Immature natural killer cell (primary cell): ENCODE measurements around the gene GPX3. TPM values are rescaled to one million over a fixed set of nuclear protein-coding genes. Genes with fewer than 3 reads are reported as not detected.

Source experiments
- DNase-seq, 3 donors: peaks; one replicate each; pipeline ENCODE4 v3.0.0; 2022; ENCODE audit warnings: mixed read lengths in 1 of 3
- H3K27ac Mint-ChIP-seq, 6 donors: one replicate each; pipeline ENCODE4 v1.8.0; 2020; ENCODE audit warnings: mixed read lengths in 6 of 6, mild to moderate bottlenecking in 5 of 6, inconsistent platforms in 4 of 6, moderate library complexity in 3 of 6
- H3K27me3 Mint-ChIP-seq, 3 donors: one replicate each; pipeline ENCODE4 v1.8.0; 2020 to 2021; ENCODE audit warnings: low read depth in 3 of 3, mild to moderate bottlenecking in 3 of 3, mixed read lengths in 3 of 3, moderate library complexity in 3 of 3, inconsistent platforms in 1 of 3
- H3K36me3 Mint-ChIP-seq, 3 donors: one replicate each; pipeline ENCODE4 v1.8.0; 2020; ENCODE audit warnings: mixed read lengths in 3 of 3, inconsistent platforms in 2 of 3, mild to moderate bottlenecking in 2 of 3
- H3K4me1 Mint-ChIP-seq, 2 donors: one replicate each; pipeline ENCODE4 v1.8.0; 2020; ENCODE audit warnings: inconsistent platforms in 2 of 2, mild to moderate bottlenecking in 2 of 2, mixed read lengths in 2 of 2, moderate library complexity in 1 of 2
- H3K4me3 Mint-ChIP-seq, 5 donors: one replicate each; pipeline ENCODE4 v1.8.0; 2020; ENCODE audit warnings: mild to moderate bottlenecking in 5 of 5, mixed read lengths in 5 of 5, inconsistent platforms in 3 of 5, moderate library complexity in 3 of 5
- H3K9me3 Mint-ChIP-seq, 6 donors: one replicate each; pipeline ENCODE4 v1.8.0; 2020; ENCODE audit warnings: mild to moderate bottlenecking in 6 of 6, mixed read lengths in 6 of 6, inconsistent platforms in 4 of 6, moderate library complexity in 3 of 6
- polyA plus RNA-seq, 3 donors: library from polyadenylated mRNA; unstranded; fragments of 300-500 nt; fragmentation: Illumina TruSeq; gene quantifications; one replicate each; pipeline ENCODE4 v1.2.3, GENCODE V29; 2021

GPX3 gene
- polyA plus RNA-seq, 3 donors from 2014 or later = 0.96 TPM; not detected in 2

GRCh38 chr5:151062405-151063141, 42.2 kb downstream of the GPX3 start:
- Mint-ChIP-seq H3K36me3 (peaks cover 7 to 23% (median 18%) of the 10 kb centered on the region in 3 donors), H3K9me3 (peaks cover 0 to 1% (median 0%) of the 10 kb centered on the region in 6 donors), H3K27ac (no peak overlapping the region), H3K4me3 (no peak overlapping the region), H3K27me3 (peaks cover 6 to 22% (median 14%) of the 10 kb centered on the region in 3 donors), H3K4me1 (peaks cover 31 to 50% of the 10 kb centered on the region in 2 donors)
- no peak for DNase-seq

GRCh38 chr5:151063142-151063989, 43.0 kb downstream of the GPX3 start:
- DNase-seq = no peak
- H3K4me1 Mint-ChIP-seq = peaks cover 39 to 58% of the 10 kb centered on the region in 2 donors
- no peak overlapping the region for H3K4me3 Mint-ChIP-seq
- H3K9me3 Mint-ChIP-seq = peaks cover 0 to 1% (median 0%) of the 10 kb centered on the region in 6 donors
- H3K27me3 Mint-ChIP-seq = peaks cover 6 to 21% (median 14%) of the 10 kb centered on the region in 3 donors
- peaks cover 7 to 23% (median 18%) of the 10 kb centered on the region in 3 donors for H3K36me3 Mint-ChIP-seq
- H3K27ac Mint-ChIP-seq = peak overlapping the region in 2 of 6 donors; percentile 25 to 44

- no peak for DNase-seq
- peaks cover 3 to 6% (median 3%) of the 10 kb centered on the region in 3 donors for H3K27me3 Mint-ChIP-seq
- peaks cover 0 to 1% (median 0%) of the 10 kb centered on the region in 6 donors for H3K9me3 Mint-ChIP-seq
- peaks cover 6 to 11% (median 7%) of the 10 kb centered on the region in 3 donors for H3K36me3 Mint-ChIP-seq
- peaks cover 49 to 63% of the 10 kb centered on the region in 2 donors for H3K4me1 Mint-ChIP-seq
- no peak overlapping the region for H3K27ac Mint-ChIP-seq
- no peak overlapping the region for H3K4me3 Mint-ChIP-seq
Observed at GRCh38 chr5:151064916-151065499, 44.6 kb downstream of the GPX3 start.

- peaks cover 6 to 7% (median 7%) of the 10 kb centered on the region in 3 donors for H3K36me3 Mint-ChIP-seq
- peak overlapping the region in 5 of 6 donors; percentile 57 to 80 (median 67) for H3K27ac Mint-ChIP-seq
- peaks cover 3 to 6% (median 3%) of the 10 kb centered on the region in 3 donors for H3K27me3 Mint-ChIP-seq
- H3K9me3 Mint-ChIP-seq = peaks cover 0 to 1% (median 0%) of the 10 kb centered on the region in 6 donors
- no peak overlapping the region for H3K4me3 Mint-ChIP-seq
- peaks cover 51 to 63% of the 10 kb centered on the region in 2 donors for H3K4me1 Mint-ChIP-seq
- no peak for DNase-seq
Observed at GRCh38 chr5:151065609-151066008, 45.2 kb downstream of the GPX3 start.

GRCh38 chr5:151066920-151067319, 46.5 kb downstream of the GPX3 start:
- H3K4me1 Mint-ChIP-seq = peaks cover 60 to 76% of the 10 kb centered on the region in 2 donors
- peaks cover 1 to 3% (median 2%) of the 10 kb centered on the region in 3 donors for H3K27me3 Mint-ChIP-seq
- H3K9me3 Mint-ChIP-seq = peaks cover 0 to 1% (median 0%) of the 10 kb centered on the region in 6 donors
- peak overlapping the region in 1 of 5 donors; percentile 32 for H3K4me3 Mint-ChIP-seq
- H3K27ac Mint-ChIP-seq = peak overlapping the region in 4 of 6 donors; percentile 51 to 81 (median 56)
- DNase-seq = no peak
- H3K36me3 Mint-ChIP-seq = peaks cover under 1 to 5% (median 4%) of the 10 kb centered on the region in 3 donors

- Mint-ChIP-seq H3K9me3 (peaks cover 0 to 1% (median 0%) of the 10 kb centered on the region in 6 donors), H3K4me1 (peaks cover 65 to 84% of the 10 kb centered on the region in 2 donors), H3K4me3 (peak overlapping the region in 2 of 5 donors; percentile 9 to 14), H3K27ac (peak overlapping the region; percentile 50 to 88 (median 80)), H3K36me3 (peaks cover 0 to 4% (median 4%) of the 10 kb centered on the region in 3 donors), H3K27me3 (peaks cover 2 to 3% (median 3%) of the 10 kb centered on the region in 3 donors)
- DNase-seq = no peak
Observed at GRCh38 chr5:151067632-151068432, 47.4 kb downstream of the GPX3 start.

GRCh38 chr5:151068433-151069197, 48.2 kb downstream of the GPX3 start:
- DNase-seq = peak; percentile 40 to 54 (median 49)

GRCh38 chr5:151070449-151070848, 50.1 kb downstream of the GPX3 start:
- H3K36me3 Mint-ChIP-seq = peaks cover 0 to 8% (median 7%) of the 10 kb centered on the region in 3 donors
- peaks cover 66 to 87% of the 10 kb centered on the region in 2 donors for H3K4me1 Mint-ChIP-seq
- H3K4me3 Mint-ChIP-seq = no peak overlapping the region
- H3K27ac Mint-ChIP-seq = peak overlapping the region; percentile 12 to 73 (median 67)
- DNase-seq = no peak
- H3K27me3 Mint-ChIP-seq = peaks cover 3 to 4% (median 3%) of the 10 kb centered on the region in 3 donors
- H3K9me3 Mint-ChIP-seq = no peaks in the 10 kb centered on the region

More at GRCh38 chr5:151068433-151069197, 48.2 kb downstream of the GPX3 start:
- Mint-ChIP-seq H3K9me3 (peaks cover 0 to 1% (median 0%) of the 10 kb centered on the region in 6 donors), H3K4me3 (peak overlapping the region in 3 of 5 donors; percentile 11 to 49 (median 21)), H3K27me3 (peaks cover 2 to 3% (median 3%) of the 10 kb centered on the region in 3 donors), H3K27ac (peak overlapping the region; percentile 54 to 86 (median 82)), H3K36me3 (peaks cover 0 to 4% (median 4%) of the 10 kb centered on the region in 3 donors), H3K4me1 (peaks cover 65 to 79% of the 10 kb centered on the region in 2 donors)

- DNase-seq = no peak
- Mint-ChIP-seq H3K27me3 (peaks cover 3 to 4% (median 3%) of the 10 kb centered on the region in 3 donors), H3K27ac (peak overlapping the region in 3 of 6 donors; percentile 24 to 65 (median 34)), H3K4me1 (peaks cover 68 to 87% of the 10 kb centered on the region in 2 donors), H3K4me3 (no peak overlapping the region), H3K9me3 (no peaks in the 10 kb centered on the region), H3K36me3 (peaks cover 0 to 8% (median 3%) of the 10 kb centered on the region in 3 donors)
Observed at GRCh38 chr5:151071021-151071420, 50.6 kb downstream of the GPX3 start.

- H3K4me1 Mint-ChIP-seq = peaks cover 70 to 88% of the 10 kb centered on the region in 2 donors
- peaks cover 0 to 13% (median 3%) of the 10 kb centered on the region in 3 donors for H3K36me3 Mint-ChIP-seq
- no peak for DNase-seq
- peaks cover 3 to 4% (median 3%) of the 10 kb centered on the region in 3 donors for H3K27me3 Mint-ChIP-seq
- no peak overlapping the region for H3K4me3 Mint-ChIP-seq
- peak overlapping the region; percentile 7 to 76 (median 54) for H3K27ac Mint-ChIP-seq
- no peaks in the 10 kb centered on the region for H3K9me3 Mint-ChIP-seq
Observed at GRCh38 chr5:151071848-151072629, 51.6 kb downstream of the GPX3 start.

- no peak for DNase-seq
- peak overlapping the region in 3 of 6 donors; percentile 8 to 76 (median 75) for H3K27ac Mint-ChIP-seq
- no peaks in the 10 kb centered on the region for H3K9me3 Mint-ChIP-seq
- H3K36me3 Mint-ChIP-seq = peaks cover 0 to 16% (median 3%) of the 10 kb centered on the region in 3 donors
- H3K4me3 Mint-ChIP-seq = no peak overlapping the region
- H3K4me1 Mint-ChIP-seq = peaks cover 71 to 88% of the 10 kb centered on the region in 2 donors
- peaks cover 3 to 6% (median 4%) of the 10 kb centered on the region in 3 donors for H3K27me3 Mint-ChIP-seq
Observed at GRCh38 chr5:151072630-151073025, 52.2 kb downstream of the GPX3 start.
